Neuronal stem cell (in vitro differentiated cells): ENCODE data around the gene NOS1AP.

Experiments
- DNase-seq: peaks from one replicate; pipeline ENCODE4 v3.0.0-alpha.2; 2013; ENCODE audit warnings: low spot score
- H2AFZ ChIP-seq: one replicate; pipeline ENCODE4 v1.6.1; 2013; ENCODE audit warnings: mild to moderate bottlenecking, low read length, inconsistent platforms
- H2AK5ac ChIP-seq: 2 replicates; pipeline ENCODE4 v1.6.1; 2013; ENCODE audit warnings: low read depth, mild to moderate bottlenecking, inconsistent platforms, low read length, moderate library complexity, mixed read lengths
- H2BK120ac ChIP-seq: 2 replicates; pipeline ENCODE4 v1.6.1; 2013; ENCODE audit warnings: low read depth, mild to moderate bottlenecking, inconsistent platforms, low read length, moderate library complexity, mixed read lengths
- H2BK12ac ChIP-seq: one replicate; pipeline ENCODE4 v1.6.1; 2013; ENCODE audit warnings: low read length, inconsistent platforms
- H2BK15ac ChIP-seq: 2 replicates; pipeline ENCODE4 v1.6.1; 2013; ENCODE audit warnings: mild to moderate bottlenecking, low read length, inconsistent platforms, mixed read lengths
- H2BK5ac ChIP-seq: one replicate; pipeline ENCODE4 v1.6.1; 2013; ENCODE audit warnings: inconsistent platforms, mild to moderate bottlenecking, low read length, moderate library complexity
- H3K14ac ChIP-seq: one replicate; pipeline ENCODE4 v1.6.1; 2013; ENCODE audit warnings: low read length, inconsistent platforms
- H3K18ac ChIP-seq: 2 replicates; pipeline ENCODE4 v1.6.1; 2013; ENCODE audit warnings: low read length, inconsistent platforms
- H3K23ac ChIP-seq: 2 replicates; pipeline ENCODE4 v1.6.1; 2013; ENCODE audit warnings: low read depth, mild to moderate bottlenecking, mixed read lengths, low read length, inconsistent platforms; ENCODE audit not compliant: poor library complexity
- H3K27ac ChIP-seq: replicated peaks from 3 replicates; pipeline ENCODE4 v1.5.1; 2013; ENCODE audit warnings: low read length, inconsistent platforms
- H3K27me3 ChIP-seq, 3 experiments: 2 replicates each; pipeline ENCODE4 v1.6.1; 2013; ENCODE audit warnings: low read length in 3 of 3, mild to moderate bottlenecking in 2 of 3, inconsistent platforms in 1 of 3, low read depth in 1 of 3, mixed read lengths in 1 of 3, moderate library complexity in 1 of 3; ENCODE audit not compliant: control insufficient read depth in 3 of 3, insufficient read depth in 3 of 3
- H3K36me3 ChIP-seq, 2 donors: replicated peaks in 1 of 2; 2 replicates each; pipeline ENCODE4 v1.6.1; 2013; ENCODE audit warnings: low read length in 2 of 2; ENCODE audit not compliant: control insufficient read depth in 2 of 2, insufficient read depth in 2 of 2
- H3K4ac ChIP-seq: 2 replicates; pipeline ENCODE4 v1.6.1; 2013; ENCODE audit warnings: inconsistent platforms, mild to moderate bottlenecking, low read length, moderate library complexity
- H3K4me1 ChIP-seq, 2 donors: 1 replicate in 1 of 2; 2 replicates in 1 of 2; pipeline ENCODE4 v1.6.1; 2013; ENCODE audit warnings: low read length in 2 of 2, low read depth in 1 of 2; ENCODE audit not compliant: control insufficient read depth in 2 of 2, insufficient read depth in 1 of 2
- H3K4me2 ChIP-seq: one replicate; pipeline ENCODE4 v1.6.1; 2013; ENCODE audit warnings: mild to moderate bottlenecking, low read length, inconsistent platforms; ENCODE audit not compliant: insufficient read depth, poor library complexity, severe bottlenecking
- H3K4me3 ChIP-seq, 2 donors: 2 replicates each; pipeline ENCODE4 v1.5.1; 2013; ENCODE audit warnings: low read length in 2 of 2, mild to moderate bottlenecking in 2 of 2, inconsistent platforms in 1 of 2, moderate library complexity in 1 of 2
- H3K79me1 ChIP-seq: one replicate; pipeline ENCODE4 v1.6.1; 2013; ENCODE audit warnings: low read depth, mild to moderate bottlenecking, inconsistent platforms, low read length, moderate library complexity
- H3K9ac ChIP-seq: one replicate; pipeline ENCODE4 v1.6.1; 2013; ENCODE audit warnings: mild to moderate bottlenecking, low read depth, low read length, inconsistent platforms; ENCODE audit not compliant: poor library complexity
- H3K9me3 ChIP-seq, 2 donors: replicated peaks in 1 of 2; 2 replicates each; pipeline versions ENCODE3 to v1.6.1; 2013; ENCODE audit warnings: low read length in 2 of 2, mild to moderate bottlenecking in 2 of 2, inconsistent platforms in 1 of 2, low read depth in 1 of 2, mixed read lengths in 1 of 2, moderate library complexity in 1 of 2; ENCODE audit not compliant: control insufficient read depth in 2 of 2, insufficient read depth in 1 of 2
- H4K8ac ChIP-seq: one replicate; pipeline ENCODE4 v1.6.1; 2013; ENCODE audit warnings: low read depth, mild to moderate bottlenecking, inconsistent platforms, low read length, moderate library complexity
- H4K91ac ChIP-seq: one replicate; pipeline ENCODE4 v1.6.1; 2013; ENCODE audit warnings: low read length, low read depth, mild to moderate bottlenecking, inconsistent platforms; ENCODE audit not compliant: poor library complexity
- WGBS, 2 donors: extraction: QIAGEN DNeasy Blood & Tissue Kit; methylation state at CpG; one replicate each; pipeline ENCODE4 v1.1.7; 2013; ENCODE audit warnings: missing lambda C conversion rate in 2 of 2, mixed read lengths in 1 of 2; ENCODE audit not compliant: insufficient read length in 2 of 2, insufficient replicate concordance in 1 of 2; ENCODE audit errors: extremely low coverage in 2 of 2; 5-methylcytosine and 5-hydroxymethylcytosine counted together

Gene NOS1AP

GRCh38 chr1:162108426-162108825 is 38.9 kb downstream of the NOS1AP start:
- DNase-seq, result no peak
- H3K4me1 ChIP-seq, result peaks cover 0 to 2% of the 10 kb centered on the region in 2 donors
- no peak overlapping the region for H2BK120ac ChIP-seq
- H4K91ac ChIP-seq, result no peak overlapping the region
- H3K27me3 ChIP-seq, result no peaks in the 10 kb centered on the region
- no peak overlapping the region for H2BK15ac ChIP-seq
- no peak overlapping the region for H3K23ac ChIP-seq
- no peak overlapping the region for H3K4me3 ChIP-seq
- no peak overlapping the region for H3K4ac ChIP-seq
- no peak overlapping the region for H2BK12ac ChIP-seq
- H3K36me3 ChIP-seq, result peaks cover 0 to 16% of the 10 kb centered on the region in 2 donors
- H3K4me2 ChIP-seq, result no peak overlapping the region
- H3K9ac ChIP-seq, result no peak overlapping the region
- H3K9me3 ChIP-seq, result peaks cover 0 to 25% of the 10 kb centered on the region in 2 donors
- no peaks in the 10 kb centered on the region for H3K79me1 ChIP-seq
- no peak overlapping the region for H3K18ac ChIP-seq
- H2AK5ac ChIP-seq, result no peak overlapping the region
- no peak overlapping the region for H3K14ac ChIP-seq
- no peak overlapping the region for H2AFZ ChIP-seq
- no peak overlapping the region for H2BK5ac ChIP-seq
- no peak overlapping the region for H3K27ac ChIP-seq
- H4K8ac ChIP-seq, result no peak overlapping the region

GRCh38 chr1:162110910-162111309 is 41.4 kb downstream of the NOS1AP start:
- Histone ChIP-seq H4K8ac (no peak overlapping the region), H3K79me1 (no peaks in the 10 kb centered on the region), H4K91ac (no peak overlapping the region), H3K27me3 (no peaks in the 10 kb centered on the region), H2BK15ac (no peak overlapping the region), H3K14ac (no peak overlapping the region), H2AFZ (no peak overlapping the region), H3K4me1 (peaks cover 3 to 5% of the 10 kb centered on the region in 2 donors), H2BK5ac (no peak overlapping the region), H3K18ac (no peak overlapping the region), H3K23ac (no peak overlapping the region), H2BK12ac (no peak overlapping the region), H3K36me3 (peaks cover 0 to 16% of the 10 kb centered on the region in 2 donors), H3K4me2 (no peak overlapping the region), H3K4ac (no peak overlapping the region), H2AK5ac (no peak overlapping the region), H3K27ac (no peak overlapping the region), H3K9me3 (peaks cover 0 to 14% of the 10 kb centered on the region in 2 donors), H3K9ac (no peak overlapping the region), H2BK120ac (no peak overlapping the region), H3K4me3 (no peak overlapping the region)
- DNase-seq, result no peak

GRCh38 chr1:162111572-162111971 is 42.1 kb downstream of the NOS1AP start:
- no peak for DNase-seq
- WGBS, 2 donors, result no CpG with 5 or more reads among the region's 4 CpGs
- Histone ChIP-seq H3K36me3 (peaks cover 0 to 16% of the 10 kb centered on the region in 2 donors), H2AK5ac (no peak overlapping the region), H3K27me3 (no peaks in the 10 kb centered on the region), H2BK120ac (no peak overlapping the region), H3K4me2 (no peak overlapping the region), H4K8ac (no peak overlapping the region), H2BK15ac (no peak overlapping the region), H3K27ac (no peak overlapping the region), H4K91ac (no peak overlapping the region), H2AFZ (no peak overlapping the region), H3K9me3 (peaks cover 0 to 14% of the 10 kb centered on the region in 2 donors), H3K4ac (no peak overlapping the region), H3K79me1 (no peaks in the 10 kb centered on the region), H3K9ac (no peak overlapping the region), H3K14ac (no peak overlapping the region), H2BK12ac (no peak overlapping the region), H3K23ac (no peak overlapping the region), H3K4me1 (peaks cover 5 to 10% of the 10 kb centered on the region in 2 donors), H2BK5ac (no peak overlapping the region), H3K4me3 (no peak overlapping the region), H3K18ac (no peak overlapping the region)

- Histone ChIP-seq H2BK12ac (no peak overlapping the region), H2AFZ (no peak overlapping the region), H3K4me2 (no peak overlapping the region), H2BK5ac (no peak overlapping the region), H3K4me1 (peaks cover 7 to 20% of the 10 kb centered on the region in 2 donors), H4K91ac (no peak overlapping the region), H2AK5ac (no peak overlapping the region), H3K23ac (no peak overlapping the region), H3K79me1 (no peaks in the 10 kb centered on the region), H3K27ac (no peak overlapping the region), H3K36me3 (peaks cover 0 to 16% of the 10 kb centered on the region in 2 donors), H2BK15ac (no peak overlapping the region), H3K14ac (no peak overlapping the region), H3K4me3 (no peak overlapping the region), H3K9me3 (peaks cover 0 to 9% of the 10 kb centered on the region in 2 donors), H3K9ac (no peak overlapping the region), H3K27me3 (no peaks in the 10 kb centered on the region), H2BK120ac (no peak overlapping the region), H3K4ac (no peak overlapping the region), H3K18ac (no peak overlapping the region), H4K8ac (no peak overlapping the region)
- DNase-seq, result no peak
- no CpG with 5 or more reads among the region's 6 CpGs for WGBS, 2 donors
Measured at GRCh38 chr1:162113419-162113818, 43.9 kb downstream of the NOS1AP start.
